ENCODE measurements around the gene RHBDL1. TPM values are rescaled to one million over a fixed set of nuclear protein-coding genes. Genes with fewer than 3 reads are reported as not detected.

RHBDL1 gene
- total RNA-seq, 1 donor from 2014 or later = 0.88 TPM

DNA sequence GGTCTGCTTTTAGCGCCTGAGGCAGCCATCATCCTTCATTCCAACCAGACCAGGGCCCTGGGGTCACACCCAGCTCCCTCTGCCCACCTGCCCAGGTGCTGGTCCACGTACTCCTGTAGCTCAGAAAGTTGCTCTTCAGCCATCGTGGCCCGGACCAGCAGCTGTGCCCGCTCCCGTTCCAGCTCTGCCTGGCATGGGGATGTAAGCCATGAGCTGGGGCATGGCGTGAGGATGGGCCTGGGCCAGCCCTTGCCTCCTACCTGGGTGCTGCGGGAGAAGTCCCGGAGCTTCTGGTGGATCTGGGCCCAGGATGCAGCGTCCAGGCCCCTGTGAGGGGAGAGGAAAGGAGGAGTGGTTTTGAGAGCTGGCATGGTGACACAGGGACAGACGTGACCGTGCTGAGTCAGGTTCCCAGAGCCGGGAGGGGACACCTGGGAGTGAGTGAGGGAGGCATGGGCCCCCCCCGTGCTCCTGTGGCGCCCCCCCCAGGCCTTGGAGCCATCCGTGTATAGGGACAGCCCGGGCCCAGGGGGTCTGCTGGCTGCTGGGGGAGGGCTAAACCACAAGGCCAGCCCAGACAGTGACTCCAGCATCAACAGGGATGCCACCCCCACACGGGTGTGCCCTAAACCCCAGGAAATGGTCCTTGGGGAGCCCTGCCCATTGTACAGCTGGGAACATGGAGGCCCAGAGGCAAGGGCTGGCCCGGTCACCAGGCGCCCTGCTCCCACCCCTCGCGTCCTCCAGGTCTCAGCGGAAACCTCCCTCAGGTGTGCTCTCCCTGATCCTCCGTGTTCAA is 47.6 kb downstream of the RHBDL1 start:
- TF ChIP-seq CTCF (IDR thresholded peaks at IDR 0.05; ENCODE audit: insufficient read depth, low read length, poor library complexity, severe bottlenecking) = no peak
- no peak for DNase-seq (ENCODE audit: low read depth)
- H3K4me3 ChIP-seq (ENCODE audit: low read depth, low read length) = no peak overlapping the region
- H3K27me3 ChIP-seq (ENCODE audit: control insufficient read depth, insufficient read depth, low read length) = no peaks in the 10 kb centered on the region
- no peaks in the 10 kb centered on the region for H3K36me3 ChIP-seq (ENCODE audit: control insufficient read depth, insufficient read depth, low read length)

DNA sequence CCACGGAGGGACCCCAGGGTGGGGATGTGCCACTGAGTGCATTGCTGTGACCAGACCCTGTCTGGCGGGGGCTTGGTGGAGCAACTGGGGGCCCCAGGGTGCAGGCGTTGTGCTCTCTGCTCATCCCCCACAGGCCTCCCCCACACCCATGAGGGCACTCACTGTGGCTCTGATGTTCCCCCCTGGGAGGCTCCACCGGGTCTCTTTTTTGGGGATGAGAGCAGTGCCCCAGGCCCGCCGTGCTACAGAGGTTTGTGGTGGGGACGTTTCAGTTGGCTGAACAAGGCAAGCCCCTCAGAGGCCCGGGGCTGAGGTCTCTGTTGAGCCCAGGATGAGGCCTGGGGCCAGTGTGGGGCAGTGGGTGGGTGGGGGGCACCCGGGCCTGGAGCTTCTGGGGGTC is 48.2 kb downstream of the RHBDL1 start:
- no peak for DNase-seq (ENCODE audit: low read depth)
- no peaks in the 10 kb centered on the region for H3K27me3 ChIP-seq (ENCODE audit: control insufficient read depth, insufficient read depth, low read length)
- no peaks in the 10 kb centered on the region for H3K36me3 ChIP-seq (ENCODE audit: control insufficient read depth, insufficient read depth, low read length)
- TF ChIP-seq CTCF (IDR thresholded peaks at IDR 0.05; ENCODE audit: insufficient read depth, low read length, poor library complexity, severe bottlenecking) = no peak
- no peak overlapping the region for H3K4me3 ChIP-seq (ENCODE audit: low read depth, low read length)

DNA sequence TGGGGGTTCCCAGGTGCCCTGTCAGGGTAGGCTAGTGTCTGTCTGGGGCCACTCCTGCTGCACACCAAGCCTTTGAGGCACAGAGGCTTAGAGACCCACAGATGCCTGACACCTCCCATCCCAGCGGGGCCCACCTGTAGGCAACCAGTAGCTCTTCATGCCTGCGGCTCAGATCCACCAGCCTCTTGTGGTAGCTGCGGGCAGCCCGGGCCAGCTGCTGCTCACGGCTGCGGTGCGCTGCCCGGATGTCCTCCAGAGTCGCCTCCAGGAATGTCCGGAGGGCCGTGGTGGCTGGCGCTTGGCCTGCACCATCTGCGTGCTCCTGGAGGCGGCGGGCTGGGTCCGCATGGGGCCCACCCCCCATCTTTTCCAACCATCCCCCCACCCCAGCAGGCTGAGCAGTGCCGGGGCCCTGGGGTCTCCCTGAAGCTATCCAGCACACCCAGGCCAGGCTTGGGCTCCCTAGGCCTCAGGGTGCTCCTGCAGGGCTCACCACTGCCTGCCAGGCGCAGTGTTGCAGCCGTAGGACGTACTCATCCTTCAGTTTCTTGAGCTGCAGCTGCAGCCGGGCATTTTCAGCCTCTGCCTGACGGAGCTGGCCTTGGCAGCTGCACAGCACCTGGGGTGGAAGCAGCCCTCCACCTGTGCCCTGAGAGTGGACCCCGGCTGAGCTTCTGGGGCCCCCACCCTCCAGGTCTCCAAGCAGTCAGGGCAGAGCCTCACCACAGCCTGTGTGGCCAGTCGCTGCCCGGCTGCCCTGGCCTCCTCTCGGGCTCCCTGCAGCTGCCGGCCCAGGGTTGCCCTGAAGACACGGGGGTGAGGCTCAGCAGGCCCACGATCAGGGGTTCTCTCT is 48.9 kb downstream of the RHBDL1 start:
- no peak for TF ChIP-seq CTCF (IDR thresholded peaks at IDR 0.05; ENCODE audit: insufficient read depth, low read length, poor library complexity, severe bottlenecking)
- Histone ChIP-seq H3K27me3 (ENCODE audit: control insufficient read depth, insufficient read depth, low read length) (no peaks in the 10 kb centered on the region), H3K4me3 (ENCODE audit: low read depth, low read length) (no peak overlapping the region), H3K36me3 (ENCODE audit: control insufficient read depth, insufficient read depth, low read length) (no peaks in the 10 kb centered on the region)
- DNase-seq (ENCODE audit: low read depth) = no peak

GRCh38 chr16:725041-725376 is 49.5 kb downstream of the RHBDL1 start:
- H3K27me3 ChIP-seq (ENCODE audit: control insufficient read depth, insufficient read depth, low read length) = no peaks in the 10 kb centered on the region
- no peak for DNase-seq (ENCODE audit: low read depth)
- TF ChIP-seq CTCF (IDR thresholded peaks at IDR 0.05; ENCODE audit: insufficient read depth, low read length, poor library complexity, severe bottlenecking) = no peak
- no peaks in the 10 kb centered on the region for H3K36me3 ChIP-seq (ENCODE audit: control insufficient read depth, insufficient read depth, low read length)
- H3K4me3 ChIP-seq (ENCODE audit: low read depth, low read length) = no peak overlapping the region

DNA sequence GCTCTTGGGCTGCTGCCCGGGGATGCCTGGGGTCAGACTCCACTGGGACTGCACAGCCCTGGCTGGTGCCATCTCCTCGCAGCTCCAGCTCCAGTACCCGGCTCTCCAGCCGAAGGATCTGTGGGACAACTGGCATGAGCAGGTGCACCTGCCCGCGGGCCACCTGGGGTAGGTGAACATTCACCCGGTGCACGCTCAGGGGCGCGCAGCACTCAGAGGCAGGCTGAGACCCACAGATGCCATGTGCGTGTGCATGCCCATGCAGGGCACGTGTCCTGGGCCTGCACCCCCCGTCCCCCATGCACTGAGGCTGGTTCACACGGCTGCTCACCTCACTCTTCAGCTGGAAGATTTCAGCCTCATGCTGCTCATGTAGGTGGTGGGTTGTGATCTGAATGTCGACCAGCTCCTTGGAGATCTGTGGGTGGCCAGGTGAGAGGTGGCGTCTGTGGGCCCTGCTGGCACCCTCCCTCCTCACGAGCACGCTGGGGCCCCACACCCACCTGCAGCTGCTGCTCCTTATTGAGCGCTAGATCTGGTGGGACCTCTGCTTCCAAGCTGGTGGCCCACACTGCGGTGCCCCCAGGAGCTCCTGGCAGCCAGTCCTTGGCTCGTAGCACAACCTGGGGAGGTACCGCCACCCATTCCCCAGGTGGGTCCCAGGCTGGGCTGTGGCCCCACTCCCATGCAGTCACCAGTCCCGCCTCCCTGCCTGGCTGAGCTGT is 50.2 kb downstream of the RHBDL1 start:
- Histone ChIP-seq H3K27me3 (ENCODE audit: control insufficient read depth, insufficient read depth, low read length) (no peaks in the 10 kb centered on the region), H3K4me3 (ENCODE audit: low read depth, low read length) (no peak overlapping the region), H3K36me3 (ENCODE audit: control insufficient read depth, insufficient read depth, low read length) (no peaks in the 10 kb centered on the region)
- no peak for DNase-seq (ENCODE audit: low read depth)
- no peak for TF ChIP-seq CTCF (IDR thresholded peaks at IDR 0.05; ENCODE audit: insufficient read depth, low read length, poor library complexity, severe bottlenecking)

All from kidney epithelial cell (primary cell).